ENCODE data around the gene EQTN. TPM values are rescaled to one million over a fixed set of nuclear protein-coding genes. Genes with fewer than 3 reads are reported as not detected.

Gene EQTN
- total and polyA plus RNA-seq, 10 of the 15 experiments (the other 5 are each of a cell fraction or from before 2014, with no cell fraction given) = not detected

- in situ Hi-C loops (cut with MboI) (no loop called here), intact Hi-C loops (cut with micrococcal nuclease; ENCODE audit: unreplicated experiment) (loop anchor here (10.0 kb wide), 1 partner anchor 740 kb away; no protein-coding TSS in a partner anchor)
- H2AFZ ChIP-seq (ENCODE audit: control insufficient read depth, low read depth, low read length) = no peak overlapping the region
- no TSS peak for BruUV-seq (replicated peaks)
- H3K4me1 ChIP-seq (ENCODE audit: control insufficient read depth, insufficient read depth, low read length) = no peaks in the 10 kb centered on the region
- 78% methylated on average over 6 of the region's 6 CpGs for WGBS (ENCODE audit: insufficient coverage, insufficient replicate concordance, low lambda C conversion rate, missing lambda C conversion rate)
- H3K36me3 ChIP-seq (ENCODE audit: control insufficient read depth in 2 of 2, insufficient read depth in 2 of 2, low read length in 1 of 2) = no peaks in the 10 kb centered on the region
- DNase-seq (ENCODE audit: low read depth, low spot score) (no peak), FAIRE-seq (no peak), ATAC-seq (no peak)
- no peak overlapping the region for H3K27ac ChIP-seq (ENCODE audit: control insufficient read depth, insufficient read depth)
- no peak for TF ChIP-seq PRDM15 (CRISPR knock-in tag; IDR thresholded peaks at IDR 0.05)
- TF ChIP-seq JUND (IDR thresholded peaks at IDR 0.05; ENCODE audit: low read depth, low read length) = no peak
- no peak for TF ChIP-seq RB1 (IDR thresholded peaks at IDR 0.05; ENCODE audit: borderline replicate concordance)
- TF ChIP-seq SREBF1 (IDR thresholded peaks at IDR 0.05; ENCODE audit: low read length) = no peak
- no peak for TF ChIP-seq CREM (IDR thresholded peaks at IDR 0.05; ENCODE audit: low read depth)
- no peak for TF ChIP-seq TCF12 (IDR thresholded peaks at IDR 0.05; ENCODE audit: low read depth, low read length)
- TF ChIP-seq CEBPB (IDR thresholded peaks at IDR 0.05; ENCODE audit: borderline replicate concordance in 1 of 2, low read depth in 2 of 2, low read length in 2 of 2) = no peak
- no peak for TF ChIP-seq EP300 (IDR thresholded peaks at IDR 0.05; ENCODE audit: borderline replicate concordance in 1 of 2, control insufficient read depth in 1 of 2, low read depth in 2 of 2, low read length in 2 of 2)
- TF ChIP-seq IKZF2 (IDR thresholded peaks at IDR 0.05) = no peak
- TF ChIP-seq WRNIP1 (IDR thresholded peaks at IDR 0.05; ENCODE audit: borderline replicate concordance, low read depth, low read length) = no peak
- no peak for TF ChIP-seq NBN (IDR thresholded peaks at IDR 0.05)
- TF ChIP-seq BCL3 (IDR thresholded peaks at IDR 0.05; ENCODE audit: borderline replicate concordance, insufficient read depth, low read depth, low read length, poor library complexity, severe bottlenecking) = no peak
- TF ChIP-seq IRF5 (IDR thresholded peaks at IDR 0.05; ENCODE audit: borderline replicate concordance) = no peak
- no peak for TF ChIP-seq ZNF274 (IDR thresholded peaks at IDR 0.05; ENCODE audit: insufficient read depth, insufficient read length)
- no peaks in the 10 kb centered on the region for H3K79me2 ChIP-seq (ENCODE audit: control insufficient read depth, insufficient read depth, low read length)
- CTCF ChIA-PET = interaction anchor here (1.0 to 3.3 kb wide), 3 partner anchors 194 to 213 kb away, joined by 3 to 18 read pairs (median 4); partner anchors contain the start of gene MOB3B
- RAD21 ChIA-PET (ENCODE audit: unreplicated experiment) = interaction anchor here (0.9 to 5.7 kb wide), 4 partner anchors 9 to 197 kb away, joined by 3 to 97 read pairs (median 12); partner anchors contain the start of gene MOB3B
- SMC1A ChIA-PET (ENCODE audit: uncharacterized antibody, unreplicated experiment) = interaction anchor here (0.5 to 6.2 kb wide), 7 partner anchors 18 to 212 kb away, joined by 3 to 91 read pairs (median 7); partner anchors contain the start of gene MOB3B
- no peaks in the 10 kb centered on the region for H4K20me1 ChIP-seq (ENCODE audit: control insufficient read depth, insufficient read depth)
- H3K9ac ChIP-seq (ENCODE audit: control insufficient read depth, insufficient read depth, low read length) = no peak overlapping the region
- H3K27me3 ChIP-seq (replicated peaks in 1 of 2; ENCODE audit: control insufficient read depth in 2 of 2, insufficient read depth in 2 of 2, low read length in 1 of 2) = no peaks in the 10 kb centered on the region
- POLR2A ChIA-PET = no interaction called here
- H3K4me3 ChIP-seq = no peak overlapping the region
- no peak overlapping the region for H3K4me2 ChIP-seq (ENCODE audit: control insufficient read depth, insufficient read depth)
- no peaks in the 10 kb centered on the region for H3K9me3 ChIP-seq (replicated peaks; ENCODE audit: control insufficient read depth, insufficient read depth, low read length)
These were observed 38.1 kb upstream of the EQTN start for GRCh38 chr9:27335075-27335474.
